GM23338 (cell line): ENCODE results near the gene NPR2. TPM values are rescaled to one million over a fixed set of nuclear protein-coding genes. Genes with fewer than 3 reads are reported as not detected.

Experiments used
- ATAC-seq: fragments of 200-7000 bp; cut with Tn5 transposase; 3 replicates; pipeline ENCODE4 v1.9.1; 2020
- DNase-seq: peaks from one replicate; pipeline ENCODE4 v3.0.0-alpha.2; 2015; ENCODE audit warnings: low spot score
- H2AFZ ChIP-seq: fragments of 200-600 bp; sonication (generic); 2 replicates; pipeline ENCODE4 v1.8.0; 2016; ENCODE audit warnings: antibody characterized with exemption, mild to moderate bottlenecking, moderate library complexity
- H3F3A ChIP-seq: fragments of 200-600 bp; sonication (generic); replicated peaks from 2 replicates; pipeline ENCODE4 v1.8.0; 2017; ENCODE audit warnings: antibody characterized with exemption, mixed run types, low read depth
- H3K27ac ChIP-seq: fragments of 200-600 bp; sonication (generic); 2 replicates; pipeline ENCODE4 v1.6.1; 2016; ENCODE audit warnings: low read depth
- H3K27me3 ChIP-seq: fragments of 200-600 bp; sonication (generic); 2 replicates; pipeline ENCODE4 v1.8.0; 2016; ENCODE audit warnings: mild to moderate bottlenecking, mixed run types, moderate library complexity; ENCODE audit not compliant: insufficient read depth
- H3K36me3 ChIP-seq: fragments of 200-600 bp; sonication (generic); 2 replicates; pipeline ENCODE4 v1.8.0; 2016; ENCODE audit warnings: mild to moderate bottlenecking; ENCODE audit not compliant: insufficient read depth
- H3K4me1 ChIP-seq: fragments of 200-600 bp; sonication (generic); 2 replicates; pipeline ENCODE4 v1.8.0; 2016; ENCODE audit warnings: mild to moderate bottlenecking, moderate library complexity; ENCODE audit not compliant: insufficient read depth
- H3K4me2 ChIP-seq: fragments of 200-600 bp; sonication (generic); 2 replicates; pipeline ENCODE4 v1.7.1; 2017; ENCODE audit warnings: mixed run types
- H3K4me3 ChIP-seq: fragments of 200-600 bp; sonication (generic); 2 replicates; pipeline ENCODE4 v1.6.1; 2016; ENCODE audit warnings: mixed run types
- H3K79me2 ChIP-seq: fragments of 200-600 bp; sonication (generic); replicated peaks from 2 replicates; pipeline ENCODE4 v1.8.0; 2017; ENCODE audit warnings: mild to moderate bottlenecking; ENCODE audit not compliant: insufficient read depth
- H3K9me2 ChIP-seq: fragments of 200-600 bp; sonication (generic); 2 replicates; pipeline ENCODE4 v1.8.0; 2017; ENCODE audit not compliant: insufficient read depth
- H4K20me1 ChIP-seq: fragments of 200-600 bp; sonication (generic); replicated peaks from 2 replicates; pipeline ENCODE4 v1.8.0; 2017; ENCODE audit warnings: mild to moderate bottlenecking; ENCODE audit not compliant: insufficient read depth
- H3K27ac Mint-ChIP-seq: 2 replicates; pipeline ENCODE4 v1.8.0; 2020; ENCODE audit warnings: inconsistent platforms, mild to moderate bottlenecking, moderate library complexity, mixed read lengths
- H3K27me3 Mint-ChIP-seq: 3 replicates; pipeline ENCODE4 v1.8.0; 2022; ENCODE audit warnings: low read depth, mild to moderate bottlenecking, moderate library complexity, mixed read lengths, inconsistent platforms; ENCODE audit not compliant: insufficient read depth, poor library complexity
- H3K36me3 Mint-ChIP-seq: 3 replicates; pipeline ENCODE4 v1.8.0; 2021; ENCODE audit warnings: low read depth, mild to moderate bottlenecking, inconsistent platforms, moderate library complexity, mixed read lengths
- H3K4me1 Mint-ChIP-seq: 3 replicates; pipeline ENCODE4 v1.8.0; 2020; ENCODE audit warnings: mild to moderate bottlenecking, inconsistent platforms, mixed read lengths
- H3K4me3 Mint-ChIP-seq: 3 replicates; pipeline ENCODE4 v1.8.0; 2021; ENCODE audit warnings: moderate library complexity, mild to moderate bottlenecking, inconsistent platforms, mixed read lengths
- H3K9me3 Mint-ChIP-seq: 3 replicates; pipeline ENCODE4 v1.8.0; 2020; ENCODE audit warnings: moderate library complexity, mild to moderate bottlenecking, inconsistent platforms, mixed read lengths
- CREB1 ChIP-seq: fragments of 250-450 bp; sonication (Bioruptor Pico); IDR thresholded peaks from 2 replicates; pipeline ENCODE4 v1.5.0; 2020; ENCODE audit warnings: low read depth, mild to moderate bottlenecking, moderate library complexity
- EZH2phosphoT487 ChIP-seq: fragments of 200-600 bp; sonication (generic); IDR thresholded peaks from one replicate; pipeline ENCODE4 v1.8.1; 2018; ENCODE audit warnings: antibody characterized with exemption; ENCODE audit not compliant: unreplicated experiment
- NANOG ChIP-seq: IDR thresholded peaks from 2 replicates; pipeline ENCODE4 v1.6.1; 2016; ENCODE audit warnings: antibody characterized with exemption, borderline replicate concordance
- ZNF114 ChIP-seq: fragments of 250-450 bp; sonication (Bioruptor Pico); IDR thresholded peaks from 2 replicates; pipeline ENCODE4 v1.5.0; 2020; ENCODE audit warnings: mild to moderate bottlenecking, moderate library complexity
- polyA plus RNA-seq: library from polyadenylated mRNA; unstranded; fragments of >200 nt; fragmentation: Nextera tagmentation; extraction: Ambion mirVana; gene quantifications from 2 replicates; pipeline ENCODE4 v1.2.1, GENCODE V29; 2016
- small RNA-seq: library from RNA; depleted of rRNA; stranded (forward); fragments of <200 nt; gene quantifications from one replicate; pipeline ENCODE3, GENCODE V24; 2014; ENCODE audit warnings: low replicate concordance
- total RNA-seq: library from RNA; depleted of rRNA; stranded (reverse); fragments of >200 nt; shearing (Covaris generic); gene quantifications from 2 replicates; pipeline ENCODE4 v1.2.3, GENCODE V29; 2014; rRNA removed
- TF ChIP-seq, protein P1 (sequence below): fragments of 250-450 bp; sonication (Bioruptor Pico); IDR thresholded peaks from 2 replicates; pipeline ENCODE4 v1.5.0; 2020; ENCODE audit warnings: mild to moderate bottlenecking, moderate library complexity
- TF ChIP-seq, protein P2 (sequence below), 2 experiments: fragments of 200-600 bp in 1 of 2; sonication (generic) in 1 of 2; conservative IDR thresholded peaks; 2 replicates each; pipeline versions ENCODE4 v1.5.1 to v1.6.1; 2016 to 2017; ENCODE audit warnings: antibody characterized with exemption in 2 of 2, low read depth in 2 of 2, mild to moderate bottlenecking in 2 of 2, moderate library complexity in 1 of 2

The NPR2 gene
- total and polyA plus RNA-seq, 2 experiments from 2014 or later = 9.0 to 14.4 TPM

DNA sequence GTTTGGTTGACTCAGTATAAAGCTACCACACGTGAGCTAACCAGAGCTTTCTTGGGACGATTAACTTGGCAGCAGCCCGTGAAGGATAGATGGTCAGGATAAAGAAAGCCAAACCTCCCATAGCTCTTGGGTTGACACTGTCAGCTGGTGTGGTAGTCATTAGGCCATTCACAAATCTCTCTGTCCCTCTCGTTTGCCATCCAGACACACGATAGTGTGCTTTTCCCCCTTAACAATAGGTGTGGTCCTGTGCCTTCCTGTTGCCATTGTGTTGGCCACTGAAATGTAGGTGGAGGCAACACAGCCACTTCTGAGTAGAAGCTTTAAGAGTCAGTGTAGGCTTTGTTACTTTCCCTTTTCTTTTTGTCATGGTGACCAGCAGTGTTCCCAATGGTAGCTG lies 67.1 kb downstream of the NPR2 start:
- H3K36me3 Mint-ChIP-seq = no peaks in the 10 kb centered on the region
- Histone ChIP-seq H3K4me1 (no peaks in the 10 kb centered on the region), H3K27ac (no peak overlapping the region), H3K4me2 (no peak overlapping the region), H3K79me2 (no peaks in the 10 kb centered on the region), H3K4me3 (no peak overlapping the region), H3K9me2 (no peaks in the 10 kb centered on the region), H2AFZ (no peak overlapping the region), H4K20me1 (no peaks in the 10 kb centered on the region), H3K27me3 (no peaks in the 10 kb centered on the region), H3K36me3 (no peaks in the 10 kb centered on the region), H3F3A (no peaks in the 10 kb centered on the region)
- TF ChIP-seq, protein P1, sequence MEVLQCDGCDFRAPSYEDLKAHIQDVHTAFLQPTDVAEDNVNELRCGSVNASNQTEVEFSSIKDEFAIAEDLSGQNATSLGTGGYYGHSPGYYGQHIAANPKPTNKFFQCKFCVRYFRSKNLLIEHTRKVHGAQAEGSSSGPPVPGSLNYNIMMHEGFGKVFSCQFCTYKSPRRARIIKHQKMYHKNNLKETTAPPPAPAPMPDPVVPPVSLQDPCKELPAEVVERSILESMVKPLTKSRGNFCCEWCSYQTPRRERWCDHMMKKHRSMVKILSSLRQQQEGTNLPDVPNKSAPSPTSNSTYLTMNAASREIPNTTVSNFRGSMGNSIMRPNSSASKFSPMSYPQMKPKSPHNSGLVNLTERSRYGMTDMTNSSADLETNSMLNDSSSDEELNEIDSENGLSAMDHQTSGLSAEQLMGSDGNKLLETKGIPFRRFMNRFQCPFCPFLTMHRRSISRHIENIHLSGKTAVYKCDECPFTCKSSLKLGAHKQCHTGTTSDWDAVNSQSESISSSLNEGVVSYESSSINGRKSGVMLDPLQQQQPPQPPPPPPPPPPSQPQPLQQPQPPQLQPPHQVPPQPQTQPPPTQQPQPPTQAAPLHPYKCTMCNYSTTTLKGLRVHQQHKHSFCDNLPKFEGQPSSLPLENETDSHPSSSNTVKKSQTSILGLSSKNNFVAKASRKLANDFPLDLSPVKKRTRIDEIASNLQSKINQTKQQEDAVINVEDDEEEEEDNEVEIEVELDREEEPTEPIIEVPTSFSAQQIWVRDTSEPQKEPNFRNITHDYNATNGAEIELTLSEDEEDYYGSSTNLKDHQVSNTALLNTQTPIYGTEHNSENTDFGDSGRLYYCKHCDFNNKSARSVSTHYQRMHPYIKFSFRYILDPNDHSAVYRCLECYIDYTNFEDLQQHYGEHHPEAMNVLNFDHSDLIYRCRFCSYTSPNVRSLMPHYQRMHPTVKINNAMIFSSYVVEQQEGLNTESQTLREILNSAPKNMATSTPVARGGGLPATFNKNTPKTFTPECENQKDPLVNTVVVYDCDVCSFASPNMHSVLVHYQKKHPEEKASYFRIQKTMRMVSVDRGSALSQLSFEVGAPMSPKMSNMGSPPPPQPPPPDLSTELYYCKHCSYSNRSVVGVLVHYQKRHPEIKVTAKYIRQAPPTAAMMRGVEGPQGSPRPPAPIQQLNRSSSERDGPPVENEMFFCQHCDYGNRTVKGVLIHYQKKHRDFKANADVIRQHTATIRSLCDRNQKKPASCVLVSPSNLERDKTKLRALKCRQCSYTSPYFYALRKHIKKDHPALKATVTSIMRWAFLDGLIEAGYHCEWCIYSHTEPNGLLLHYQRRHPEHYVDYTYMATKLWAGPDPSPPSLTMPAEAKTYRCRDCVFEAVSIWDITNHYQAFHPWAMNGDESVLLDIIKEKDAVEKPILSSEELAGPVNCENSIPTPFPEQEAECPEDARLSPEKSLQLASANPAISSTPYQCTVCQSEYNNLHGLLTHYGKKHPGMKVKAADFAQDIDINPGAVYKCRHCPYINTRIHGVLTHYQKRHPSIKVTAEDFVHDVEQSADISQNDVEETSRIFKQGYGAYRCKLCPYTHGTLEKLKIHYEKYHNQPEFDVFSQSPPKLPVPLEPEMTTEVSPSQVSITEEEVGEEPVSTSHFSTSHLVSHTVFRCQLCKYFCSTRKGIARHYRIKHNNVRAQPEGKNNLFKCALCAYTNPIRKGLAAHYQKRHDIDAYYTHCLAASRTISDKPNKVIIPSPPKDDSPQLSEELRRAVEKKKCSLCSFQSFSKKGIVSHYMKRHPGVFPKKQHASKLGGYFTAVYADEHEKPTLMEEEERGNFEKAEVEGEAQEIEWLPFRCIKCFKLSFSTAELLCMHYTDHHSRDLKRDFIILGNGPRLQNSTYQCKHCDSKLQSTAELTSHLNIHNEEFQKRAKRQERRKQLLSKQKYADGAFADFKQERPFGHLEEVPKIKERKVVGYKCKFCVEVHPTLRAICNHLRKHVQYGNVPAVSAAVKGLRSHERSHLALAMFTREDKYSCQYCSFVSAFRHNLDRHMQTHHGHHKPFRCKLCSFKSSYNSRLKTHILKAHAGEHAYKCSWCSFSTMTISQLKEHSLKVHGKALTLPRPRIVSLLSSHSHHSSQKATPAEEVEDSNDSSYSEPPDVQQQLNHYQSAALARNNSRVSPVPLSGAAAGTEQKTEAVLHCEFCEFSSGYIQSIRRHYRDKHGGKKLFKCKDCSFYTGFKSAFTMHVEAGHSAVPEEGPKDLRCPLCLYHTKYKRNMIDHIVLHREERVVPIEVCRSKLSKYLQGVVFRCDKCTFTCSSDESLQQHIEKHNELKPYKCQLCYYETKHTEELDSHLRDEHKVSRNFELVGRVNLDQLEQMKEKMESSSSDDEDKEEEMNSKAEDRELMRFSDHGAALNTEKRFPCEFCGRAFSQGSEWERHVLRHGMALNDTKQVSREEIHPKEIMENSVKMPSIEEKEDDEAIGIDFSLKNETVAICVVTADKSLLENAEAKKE (CRISPR knock-in tag) = no peak
- no peak for TF ChIP-seq NANOG
- TF ChIP-seq ZNF114 = no peak
- TF ChIP-seq CREB1 (CRISPR knock-in tag) = no peak
- no peak for TF ChIP-seq EZH2phosphoT487
- TF ChIP-seq, protein P2, sequence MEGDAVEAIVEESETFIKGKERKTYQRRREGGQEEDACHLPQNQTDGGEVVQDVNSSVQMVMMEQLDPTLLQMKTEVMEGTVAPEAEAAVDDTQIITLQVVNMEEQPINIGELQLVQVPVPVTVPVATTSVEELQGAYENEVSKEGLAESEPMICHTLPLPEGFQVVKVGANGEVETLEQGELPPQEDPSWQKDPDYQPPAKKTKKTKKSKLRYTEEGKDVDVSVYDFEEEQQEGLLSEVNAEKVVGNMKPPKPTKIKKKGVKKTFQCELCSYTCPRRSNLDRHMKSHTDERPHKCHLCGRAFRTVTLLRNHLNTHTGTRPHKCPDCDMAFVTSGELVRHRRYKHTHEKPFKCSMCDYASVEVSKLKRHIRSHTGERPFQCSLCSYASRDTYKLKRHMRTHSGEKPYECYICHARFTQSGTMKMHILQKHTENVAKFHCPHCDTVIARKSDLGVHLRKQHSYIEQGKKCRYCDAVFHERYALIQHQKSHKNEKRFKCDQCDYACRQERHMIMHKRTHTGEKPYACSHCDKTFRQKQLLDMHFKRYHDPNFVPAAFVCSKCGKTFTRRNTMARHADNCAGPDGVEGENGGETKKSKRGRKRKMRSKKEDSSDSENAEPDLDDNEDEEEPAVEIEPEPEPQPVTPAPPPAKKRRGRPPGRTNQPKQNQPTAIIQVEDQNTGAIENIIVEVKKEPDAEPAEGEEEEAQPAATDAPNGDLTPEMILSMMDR (conservative IDR thresholded peaks at IDR 0.05; ENCODE audit: low read depth in 2 of 2) = no peak
- peaks cover 13% of the 10 kb centered on the region for H3K27me3 Mint-ChIP-seq
- H3K4me3 Mint-ChIP-seq = no peak overlapping the region
- H3K4me1 Mint-ChIP-seq = peaks cover 6% of the 10 kb centered on the region; the same call in 2 of the 3 replicates
- ATAC-seq = no peak
- H3K27ac Mint-ChIP-seq = no peak overlapping the region
- DNase-seq = no peak
- H3K9me3 Mint-ChIP-seq = no peaks in the 10 kb centered on the region

Small RNA genes lying within 50 kb of the gene (small RNA-seq; reads per million reads assigned to genes)
- gene HINT2 = 0.25 reads per million, percentile 4 among the genes with 10 or more reads in this experiment

Other genes starting within 250 kb of the NPR2 start
- gene TESK1, start 186.3 kb upstream of the NPR2 start, total RNA-seq = 8.2 and 10.7 TPM in 2 replicates
- gene TESK1, start 186.3 kb upstream of the NPR2 start, polyA plus RNA-seq = 6.8 and 7.3 TPM in 2 replicates
- gene CD72, start 173.2 kb upstream of the NPR2 start, total RNA-seq = 2.7 and 4.8 TPM in 2 replicates
- gene CD72, start 173.2 kb upstream of the NPR2 start, polyA plus RNA-seq = 4.6 and 4.7 TPM in 2 replicates
- 14.7 and 16.4 TPM in 2 replicates for gene SIT1, start 140.7 kb upstream of the NPR2 start, total RNA-seq
- gene SIT1, start 140.7 kb upstream of the NPR2 start, polyA plus RNA-seq = 13.2 TPM in 2 replicates
- 8,626 and 33,360 TPM in 2 replicates for gene RMRP, start 133.6 kb upstream of the NPR2 start, total RNA-seq
- 15.3 and 43.0 TPM in 2 replicates for gene RMRP, start 133.6 kb upstream of the NPR2 start, polyA plus RNA-seq
- gene CCDC107, start 133.3 kb upstream of the NPR2 start, total RNA-seq = 2.4 and 6.9 TPM in 2 replicates
- 18.4 and 20.8 TPM in 2 replicates for gene CCDC107, start 133.3 kb upstream of the NPR2 start, polyA plus RNA-seq
- gene ARHGEF39, start 126.4 kb upstream of the NPR2 start, total RNA-seq = 16.8 and 25.7 TPM in 2 replicates
- 25.2 and 31.0 TPM in 2 replicates for gene ARHGEF39, start 126.4 kb upstream of the NPR2 start, polyA plus RNA-seq
- not detected in 2 replicates for gene CA9, start 117.7 kb upstream of the NPR2 start, total RNA-seq
- 1.1 and 2.2 TPM in 2 replicates for gene CA9, start 117.7 kb upstream of the NPR2 start, polyA plus RNA-seq
- 116 and 141 TPM in 2 replicates for gene TPM2, start 101.7 kb upstream of the NPR2 start, total RNA-seq
- 488 and 540 TPM in 2 replicates for gene TPM2, start 101.7 kb upstream of the NPR2 start, polyA plus RNA-seq
- gene TLN1, start 59.4 kb upstream of the NPR2 start, total RNA-seq = 116 and 120 TPM in 2 replicates
- 21.5 and 26.0 TPM in 2 replicates for gene TLN1, start 59.4 kb upstream of the NPR2 start, polyA plus RNA-seq
- 24.9 and 32.4 TPM in 2 replicates for gene CREB3, start 58.9 kb upstream of the NPR2 start, total RNA-seq
- 19.2 and 20.3 TPM in 2 replicates for gene CREB3, start 58.9 kb upstream of the NPR2 start, polyA plus RNA-seq
- gene GBA2, start 42.4 kb upstream of the NPR2 start, total RNA-seq = 80.1 and 80.2 TPM in 2 replicates
- 32.1 and 32.8 TPM in 2 replicates for gene GBA2, start 42.4 kb upstream of the NPR2 start, polyA plus RNA-seq
- gene RGP1, start 42.3 kb upstream of the NPR2 start, total RNA-seq = 12.9 and 16.0 TPM in 2 replicates
- gene RGP1, start 42.3 kb upstream of the NPR2 start, polyA plus RNA-seq = 2.7 and 2.8 TPM in 2 replicates
- gene MSMP, start 37.3 kb upstream of the NPR2 start, total RNA-seq = not detected in 2 replicates
- 0.57 and 0.81 TPM in 2 replicates for gene MSMP, start 37.3 kb upstream of the NPR2 start, polyA plus RNA-seq
- 0.45 TPM in 1 of 2 replicates, not detected in the other for gene SPAG8, start 20.7 kb downstream of the NPR2 start, total RNA-seq
- 0.17 and 0.45 TPM in 2 replicates for gene SPAG8, start 20.7 kb downstream of the NPR2 start, polyA plus RNA-seq
- 20.9 and 23.8 TPM in 2 replicates for gene HINT2, start 23.5 kb downstream of the NPR2 start, total RNA-seq
- gene HINT2, start 23.5 kb downstream of the NPR2 start, polyA plus RNA-seq = 69.9 and 74.5 TPM in 2 replicates
- gene FAM221B, start 37.1 kb downstream of the NPR2 start, total RNA-seq = not detected in 2 replicates
- gene FAM221B, start 37.1 kb downstream of the NPR2 start, polyA plus RNA-seq = 0.09 and 0.47 TPM in 2 replicates
- gene TMEM8B, start 37.6 kb downstream of the NPR2 start, total RNA-seq = 5.5 and 7.5 TPM in 2 replicates
- 3.6 and 4.2 TPM in 2 replicates for gene TMEM8B, start 37.6 kb downstream of the NPR2 start, polyA plus RNA-seq
- gene OR13J1, start 78.8 kb downstream of the NPR2 start, total RNA-seq = not detected in 2 replicates
- 0.15 TPM in 1 of 2 replicates, not detected in the other for gene OR13J1, start 78.8 kb downstream of the NPR2 start, polyA plus RNA-seq
- gene HRCT1, start 114.6 kb downstream of the NPR2 start, total RNA-seq = not detected in 2 replicates
- not detected in 2 replicates for gene HRCT1, start 114.6 kb downstream of the NPR2 start, polyA plus RNA-seq
- not detected in 2 replicates for gene SPAAR, start 117.9 kb downstream of the NPR2 start, total RNA-seq
- gene SPAAR, start 117.9 kb downstream of the NPR2 start, polyA plus RNA-seq = 0.17 TPM in 1 of 2 replicates, not detected in the other
- gene OR2S2, start 166.6 kb downstream of the NPR2 start, total RNA-seq = not detected in 2 replicates
- not detected in 2 replicates for gene OR2S2, start 166.6 kb downstream of the NPR2 start, polyA plus RNA-seq
- gene RECK, start 245.3 kb downstream of the NPR2 start, total RNA-seq = 8.1 and 8.6 TPM in 2 replicates
- 11.3 and 11.6 TPM in 2 replicates for gene RECK, start 245.3 kb downstream of the NPR2 start, polyA plus RNA-seq